Measurements from ENCODE around the gene NAP1L1. TPM values are rescaled to one million over a fixed set of nuclear protein-coding genes. Genes with fewer than 3 reads are reported as not detected.

NAP1L1 gene
- total RNA-seq, 2 experiments from 2014 or later = 348 to 904 TPM

GRCh38 chr12:76026643-76027063 is 57.8 kb downstream of the NAP1L1 start:
- Histone ChIP-seq H4K20me1 (ENCODE audit: insufficient read depth, low read length) (no peaks in the 10 kb centered on the region), H2AFZ (ENCODE audit: low read length) (no peak overlapping the region), H3K4me1 (ENCODE audit: insufficient read depth, low read length, poor library complexity, severe bottlenecking) (peaks cover 20% of the 10 kb centered on the region), H3K4me3 (ENCODE audit: low read depth, low read length, poor library complexity, severe bottlenecking) (no peak overlapping the region), H3K9me2 (ENCODE audit: insufficient read depth, low read length) (no peaks in the 10 kb centered on the region), H3K79me2 (ENCODE audit: insufficient read depth, low read depth, low read length) (no peaks in the 10 kb centered on the region), H3K4me2 (ENCODE audit: low read length) (no peak overlapping the region), H3K36me3 (ENCODE audit: insufficient read depth, low read length) (no peaks in the 10 kb centered on the region), H3K27ac (ENCODE audit: low read depth, low read length, poor library complexity, severe bottlenecking) (no peak overlapping the region), H3K9me3 (ENCODE audit: low read length) (no peaks in the 10 kb centered on the region)
- no peak for DNase-seq (ENCODE audit: low spot score)
- POLR2A ChIA-PET = interaction anchor here (0.7 kb wide), 1 partner anchor 224 kb away, joined by 3 read pairs; no protein-coding TSS in a partner anchor
- no TSS peak for BruUV-seq (replicated peaks)
- intact Hi-C loops (cut with micrococcal nuclease; ENCODE audit: unreplicated experiment) = no loop called here
- CTCF ChIA-PET (ENCODE audit: unreplicated experiment) = no interaction called here
- TF ChIP-seq EZH2phosphoT487 (IDR thresholded peaks at IDR 0.05; ENCODE audit: borderline replicate concordance, low read depth, low read length) = no peak
- TF ChIP-seq CTCF (conservative IDR thresholded peaks at IDR 0.05; ENCODE audit: low read length) = no peak

- Histone ChIP-seq H4K20me1 (ENCODE audit: insufficient read depth, low read length) (no peaks in the 10 kb centered on the region), H3K9me2 (ENCODE audit: insufficient read depth, low read length) (no peaks in the 10 kb centered on the region), H3K79me2 (ENCODE audit: insufficient read depth, low read depth, low read length) (no peaks in the 10 kb centered on the region), H3K36me3 (ENCODE audit: insufficient read depth, low read length) (no peaks in the 10 kb centered on the region), H3K27ac (ENCODE audit: low read depth, low read length, poor library complexity, severe bottlenecking) (no peak overlapping the region), H3K4me3 (ENCODE audit: low read depth, low read length, poor library complexity, severe bottlenecking) (no peak overlapping the region), H2AFZ (ENCODE audit: low read length) (no peak overlapping the region), H3K4me2 (ENCODE audit: low read length) (no peak overlapping the region), H3K4me1 (ENCODE audit: insufficient read depth, low read length, poor library complexity, severe bottlenecking) (peaks cover 20% of the 10 kb centered on the region), H3K9me3 (ENCODE audit: low read length) (no peaks in the 10 kb centered on the region)
- TF ChIP-seq EZH2phosphoT487 (IDR thresholded peaks at IDR 0.05; ENCODE audit: borderline replicate concordance, low read depth, low read length) = no peak
- no peak for TF ChIP-seq CTCF (conservative IDR thresholded peaks at IDR 0.05; ENCODE audit: low read length)
- intact Hi-C loops (cut with micrococcal nuclease; ENCODE audit: unreplicated experiment) = no loop called here
- POLR2A ChIA-PET = interaction anchor here (0.7 kb wide), 1 partner anchor 223 kb away, joined by 3 read pairs; no protein-coding TSS in a partner anchor
- DNase-seq (ENCODE audit: low spot score) = no peak
- CTCF ChIA-PET (ENCODE audit: unreplicated experiment) = no interaction called here
- BruUV-seq (replicated peaks) = no TSS peak
Measured at GRCh38 chr12:76025601-76026575, 58.6 kb downstream of the NAP1L1 start.

All from OCI-LY7 (cell line).